Ureter (tissue), 1 donor: ENCODE results near the gene HLA-C. TPM values are rescaled to one million over a fixed set of nuclear protein-coding genes. Genes with fewer than 3 reads are reported as not detected.
"Not testable (repeated sequence)": the region's sequence is repeated elsewhere in the genome, so short reads cannot be mapped to it uniquely, and the experiment has no call there.

Experiments
- DNase-seq: peaks from one replicate; pipeline ENCODE4 v3.0.0-alpha.2; 2020; ENCODE audit warnings: low spot score
- total RNA-seq: library from RNA; stranded (reverse); gene quantifications from one replicate; pipeline ENCODE4 v1.2.4, GENCODE V29; 2023
- donor health status: DM: yes; HTN: yes; CAD: no.

Gene HLA-C
- 451 TPM for total RNA-seq

- peak; percentile 97 for DNase-seq
These were observed at the start of gene HLA-C for GRCh38 chr6:31271641-31272357. Gene HLA-C, minus strand, starts transcription at chr6:31272092. Its CDS starts 21 bp downstream, at chr6:31272071.

- no peak for DNase-seq
These were observed 49.3 kb upstream of the HLA-C start for GRCh38 chr6:31321005-31321707.

GRCh38 chr6:31317036-31317435 lies 45.1 kb upstream of the HLA-C start:
- DNase-seq = no peak

- DNase-seq = no peak
These were observed 37.7 kb upstream of the HLA-C start for GRCh38 chr6:31309641-31310040.

GRCh38 chr6:31308845-31309175 lies 36.9 kb upstream of the HLA-C start:
- no peak for DNase-seq

- peak; percentile 70 for DNase-seq
These were observed 36.4 kb upstream of the HLA-C start for GRCh38 chr6:31308050-31308844.

- DNase-seq = no peak
These were observed 35.8 kb upstream of the HLA-C start for GRCh38 chr6:31307669-31308049.

- no peak for DNase-seq
These were observed 33.9 kb upstream of the HLA-C start for GRCh38 chr6:31305703-31306219.

GRCh38 chr6:31304683-31305082 lies 32.8 kb upstream of the HLA-C start:
- DNase-seq = no peak

- no peak for DNase-seq
These were observed 28.9 kb upstream of the HLA-C start for GRCh38 chr6:31300797-31301196.

- DNase-seq = no peak
These were observed 28.1 kb upstream of the HLA-C start for GRCh38 chr6:31299947-31300346.

- no peak for DNase-seq
These were observed 27.6 kb upstream of the HLA-C start for GRCh38 chr6:31299511-31299910.

GRCh38 chr6:31294056-31294455 lies 22.2 kb upstream of the HLA-C start:
- DNase-seq = no peak

- no peak for DNase-seq
These were observed 21.5 kb upstream of the HLA-C start for GRCh38 chr6:31293343-31293742.

GRCh38 chr6:31289788-31290187 lies 17.9 kb upstream of the HLA-C start:
- DNase-seq = no peak

- DNase-seq = no peak
These were observed 15.7 kb upstream of the HLA-C start for GRCh38 chr6:31287619-31288018.

- no peak for DNase-seq
These were observed 14.1 kb upstream of the HLA-C start for GRCh38 chr6:31285982-31286381.

- no peak for DNase-seq
These were observed 13.6 kb upstream of the HLA-C start for GRCh38 chr6:31285486-31285885.

- DNase-seq = not testable (repeated sequence)
These were observed 7.8 kb upstream of the HLA-C start for GRCh38 chr6:31279647-31280046.

GRCh38 chr6:31272836-31273626 lies 1.1 kb upstream of the HLA-C start:
- no peak for DNase-seq

GRCh38 chr6:31272436-31272835 lies 544 bp upstream of the HLA-C start:
- DNase-seq = no peak
